SH-SY5Y (cell line): Measurements from ENCODE around the gene UBE3D.

ENCODE experiments used
- GATA2 ChIP-seq: IDR thresholded peaks from 2 replicates; pipeline ENCODE4 v1.6.1; 2011; ENCODE audit warnings: mild to moderate bottlenecking, low read depth, low read length
- GATA3 ChIP-seq: IDR thresholded peaks from 2 replicates; pipeline ENCODE4 v1.6.1; 2011; ENCODE audit warnings: low read depth, mild to moderate bottlenecking, low read length, moderate library complexity

DNA sequence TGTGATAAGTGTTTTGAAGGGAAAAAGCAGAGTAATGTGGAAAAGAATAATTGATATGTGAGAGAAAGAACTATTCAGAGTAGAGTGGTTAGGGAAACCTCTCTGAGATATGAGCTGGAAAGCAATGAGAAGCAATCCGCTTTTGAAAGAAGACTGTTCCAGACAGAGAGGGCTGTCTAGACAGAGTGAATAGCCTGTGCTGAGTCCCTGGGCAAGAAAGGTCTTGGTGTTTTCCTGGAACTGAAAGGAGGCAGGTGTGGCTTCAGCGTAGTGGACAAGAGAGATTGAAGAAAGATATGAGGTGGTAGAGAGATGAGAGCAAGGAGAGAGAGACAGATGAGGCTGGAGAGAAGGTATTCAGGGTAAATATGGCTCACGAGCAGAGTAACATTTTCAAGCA, 190.8 kb downstream of the UBE3D start:
- no peak for TF ChIP-seq GATA2
- TF ChIP-seq GATA3, result no peak
